Measurements from ENCODE around the gene RIPPLY1.

- TF ChIP-seq, protein P1, sequence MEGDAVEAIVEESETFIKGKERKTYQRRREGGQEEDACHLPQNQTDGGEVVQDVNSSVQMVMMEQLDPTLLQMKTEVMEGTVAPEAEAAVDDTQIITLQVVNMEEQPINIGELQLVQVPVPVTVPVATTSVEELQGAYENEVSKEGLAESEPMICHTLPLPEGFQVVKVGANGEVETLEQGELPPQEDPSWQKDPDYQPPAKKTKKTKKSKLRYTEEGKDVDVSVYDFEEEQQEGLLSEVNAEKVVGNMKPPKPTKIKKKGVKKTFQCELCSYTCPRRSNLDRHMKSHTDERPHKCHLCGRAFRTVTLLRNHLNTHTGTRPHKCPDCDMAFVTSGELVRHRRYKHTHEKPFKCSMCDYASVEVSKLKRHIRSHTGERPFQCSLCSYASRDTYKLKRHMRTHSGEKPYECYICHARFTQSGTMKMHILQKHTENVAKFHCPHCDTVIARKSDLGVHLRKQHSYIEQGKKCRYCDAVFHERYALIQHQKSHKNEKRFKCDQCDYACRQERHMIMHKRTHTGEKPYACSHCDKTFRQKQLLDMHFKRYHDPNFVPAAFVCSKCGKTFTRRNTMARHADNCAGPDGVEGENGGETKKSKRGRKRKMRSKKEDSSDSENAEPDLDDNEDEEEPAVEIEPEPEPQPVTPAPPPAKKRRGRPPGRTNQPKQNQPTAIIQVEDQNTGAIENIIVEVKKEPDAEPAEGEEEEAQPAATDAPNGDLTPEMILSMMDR (conservative IDR thresholded peaks at IDR 0.05; ENCODE audit: low read length) = peak; percentile 71
- no peak for TF ChIP-seq EZH2phosphoT487 (IDR thresholded peaks at IDR 0.05; ENCODE audit: borderline replicate concordance)
These were observed 8.7 kb downstream of the RIPPLY1 start for GRCh38 chrX:106894392-106894909.
